Hepatocyte (in vitro differentiated cells): ENCODE measurements around the gene VRK2. TPM values are rescaled to one million over a fixed set of nuclear protein-coding genes. Genes with fewer than 3 reads are reported as not detected.
"Not testable (repeated sequence)": the region's sequence is repeated elsewhere in the genome, so short reads cannot be mapped to it uniquely, and the experiment has no call there.

Experiments
- DNase-seq: peaks from one replicate; pipeline ENCODE4 v3.0.0-alpha.2; 2016; ENCODE audit warnings: low spot score
- H2AFZ ChIP-seq: fragments of 200-600 bp; sonication (generic); 2 replicates; pipeline ENCODE4 v1.6.0; 2016; ENCODE audit warnings: antibody characterized with exemption, mild to moderate bottlenecking
- H3K27ac ChIP-seq: fragments of 200-600 bp; sonication (generic); 2 replicates; pipeline ENCODE4 v1.5.1; 2016; ENCODE audit warnings: mild to moderate bottlenecking
- H3K27me3 ChIP-seq: fragments of 200-600 bp; sonication (generic); 2 replicates; pipeline ENCODE4 v1.6.1; 2016
- H3K36me3 ChIP-seq: fragments of 200-600 bp; sonication (generic); replicated peaks from 2 replicates; pipeline ENCODE4 v1.5.1; 2016; ENCODE audit warnings: low read depth; ENCODE audit not compliant: insufficient read depth
- H3K4me1 ChIP-seq: fragments of 200-600 bp; sonication (generic); 2 replicates; pipeline ENCODE4 v1.5.1; 2016; ENCODE audit warnings: mild to moderate bottlenecking, moderate library complexity; ENCODE audit not compliant: insufficient read depth
- H3K4me2 ChIP-seq: fragments of 200-600 bp; sonication (generic); 2 replicates; pipeline ENCODE4 v1.6.0; 2016
- H3K4me3 ChIP-seq: fragments of 200-600 bp; sonication (generic); 2 replicates; pipeline ENCODE4 v1.5.1; 2016; ENCODE audit warnings: mild to moderate bottlenecking
- H3K79me2 ChIP-seq: fragments of 200-600 bp; sonication (generic); 2 replicates; pipeline ENCODE4 v1.6.0; 2017; ENCODE audit warnings: mild to moderate bottlenecking
- H3K9me2 ChIP-seq: fragments of 200-600 bp; sonication (generic); replicated peaks from 2 replicates; pipeline ENCODE4 v1.6.0; 2017; ENCODE audit warnings: mild to moderate bottlenecking; ENCODE audit not compliant: insufficient read depth
- H3K9me3 ChIP-seq: fragments of 200-600 bp; sonication (generic); 2 replicates; pipeline ENCODE4 v1.5.1; 2016; ENCODE audit warnings: low read depth, mild to moderate bottlenecking
- H4K20me1 ChIP-seq: fragments of 200-600 bp; sonication (generic); 2 replicates; pipeline ENCODE4 v1.6.0; 2016; ENCODE audit warnings: mild to moderate bottlenecking; ENCODE audit not compliant: insufficient read depth, poor library complexity, severe bottlenecking
- CTCF ChIP-seq: fragments of 200-600 bp; sonication (generic); IDR thresholded peaks from 2 replicates; pipeline ENCODE4 v1.5.1; 2016; ENCODE audit warnings: antibody characterized with exemption, mild to moderate bottlenecking; ENCODE audit not compliant: poor library complexity
- EZH2 ChIP-seq: fragments of 200-600 bp; sonication (generic); IDR thresholded peaks from 2 replicates; pipeline ENCODE4 v1.6.1; 2016; ENCODE audit warnings: antibody characterized with exemption, mild to moderate bottlenecking, borderline replicate concordance
- EZH2phosphoT487 ChIP-seq: fragments of 200-600 bp; sonication (generic); IDR thresholded peaks from one replicate; pipeline ENCODE4 v1.6.1; 2018; ENCODE audit warnings: antibody characterized with exemption, mild to moderate bottlenecking, low read depth, moderate library complexity; ENCODE audit not compliant: unreplicated experiment, severe bottlenecking
- WGBS: methylation state at CpG from one replicate; pipeline ENCODE4 v1.1.6; 2016; ENCODE audit warnings: low lambda C conversion rate; ENCODE audit errors: missing lambda C conversion rate; 5-methylcytosine and 5-hydroxymethylcytosine counted together
- polyA plus RNA-seq: library from polyadenylated mRNA; unstranded; fragments of >200 nt; fragmentation: Nextera tagmentation; extraction: Ambion mirVana; gene quantifications from 2 replicates; pipeline ENCODE4 v1.2.1, GENCODE V29; 2016
- total RNA-seq: library from RNA; depleted of rRNA; stranded (reverse); fragments of >200 nt; gene quantifications from 2 replicates; pipeline ENCODE4 v1.2.3, GENCODE V29; 2014

Gene VRK2
- total and polyA plus RNA-seq, 2 experiments from 2014 or later = 16.5 to 19.3 TPM

GRCh38 chr2:58137856-58138255 lies 91.2 kb downstream of the VRK2 start:
- TF ChIP-seq EZH2phosphoT487 (no peak), CTCF (no peak), EZH2 (no peak)
- Histone ChIP-seq H3K4me3 (no peak overlapping the region), H3K9me3 (no peaks in the 10 kb centered on the region), H3K36me3 (no peaks in the 10 kb centered on the region), H3K79me2 (no peaks in the 10 kb centered on the region), H3K27ac (no peak overlapping the region), H3K4me1 (no peaks in the 10 kb centered on the region), H3K9me2 (no peaks in the 10 kb centered on the region), H3K27me3 (no peaks in the 10 kb centered on the region), H3K4me2 (no peak overlapping the region), H4K20me1 (no peaks in the 10 kb centered on the region), H2AFZ (no peak overlapping the region)
- DNase-seq = no peak
- WGBS = 93% methylated on average over 1 of the region's 1 CpG

GRCh38 chr2:58138396-58139030 lies 91.9 kb downstream of the VRK2 start:
- Histone ChIP-seq H3K36me3 (no peaks in the 10 kb centered on the region), H3K4me1 (no peaks in the 10 kb centered on the region), H3K9me3 (no peaks in the 10 kb centered on the region), H3K27me3 (no peaks in the 10 kb centered on the region), H3K9me2 (no peaks in the 10 kb centered on the region), H4K20me1 (no peaks in the 10 kb centered on the region), H3K4me2 (no peak overlapping the region), H3K79me2 (no peaks in the 10 kb centered on the region), H3K27ac (no peak overlapping the region), H3K4me3 (no peak overlapping the region), H2AFZ (no peak overlapping the region)
- no peak for DNase-seq
- no peak for TF ChIP-seq CTCF
- no peak for TF ChIP-seq EZH2
- TF ChIP-seq EZH2phosphoT487 = no peak
- WGBS = 71% methylated on average over 3 of the region's 3 CpGs

GRCh38 chr2:58140508-58141072 lies 94.0 kb downstream of the VRK2 start:
- no peaks in the 10 kb centered on the region for H3K4me1 ChIP-seq
- H3K9me2 ChIP-seq = no peaks in the 10 kb centered on the region
- no peaks in the 10 kb centered on the region for H3K27me3 ChIP-seq
- no peak overlapping the region for H3K4me2 ChIP-seq
- no peak overlapping the region for H3K4me3 ChIP-seq
- H3K9me3 ChIP-seq = no peaks in the 10 kb centered on the region
- no peaks in the 10 kb centered on the region for H3K36me3 ChIP-seq
- no peak overlapping the region for H2AFZ ChIP-seq
- 74% methylated on average over 3 of the region's 3 CpGs for WGBS
- DNase-seq = no peak
- TF ChIP-seq CTCF (no peak), EZH2 (no peak), EZH2phosphoT487 (no peak)
- no peaks in the 10 kb centered on the region for H3K79me2 ChIP-seq
- no peak overlapping the region for H3K27ac ChIP-seq
- no peaks in the 10 kb centered on the region for H4K20me1 ChIP-seq

GRCh38 chr2:58145769-58146168 lies 99.2 kb downstream of the VRK2 start:
- not testable (repeated sequence) for H3K27ac ChIP-seq, H3K27me3 ChIP-seq, H3K4me1 ChIP-seq, H3K4me2 ChIP-seq, H3K4me3 ChIP-seq, H3K79me2 ChIP-seq, H2AFZ ChIP-seq, H3K9me3 ChIP-seq, H3K9me2 ChIP-seq, DNase-seq, H3K36me3 ChIP-seq, H4K20me1 ChIP-seq
- WGBS = 96% methylated on average over 6 of the region's 6 CpGs
